Measurements from ENCODE around the gene POTEF. TPM values are rescaled to one million over a fixed set of nuclear protein-coding genes. Genes with fewer than 3 reads are reported as not detected.
"Not testable (repeated sequence)": the region's sequence is repeated elsewhere in the genome, so short reads cannot be mapped to it uniquely, and the experiment has no call there.

The POTEF gene
- total and polyA plus RNA-seq, 2 experiments from 2014 or later, result 1.1 to 3.0 TPM

DNA sequence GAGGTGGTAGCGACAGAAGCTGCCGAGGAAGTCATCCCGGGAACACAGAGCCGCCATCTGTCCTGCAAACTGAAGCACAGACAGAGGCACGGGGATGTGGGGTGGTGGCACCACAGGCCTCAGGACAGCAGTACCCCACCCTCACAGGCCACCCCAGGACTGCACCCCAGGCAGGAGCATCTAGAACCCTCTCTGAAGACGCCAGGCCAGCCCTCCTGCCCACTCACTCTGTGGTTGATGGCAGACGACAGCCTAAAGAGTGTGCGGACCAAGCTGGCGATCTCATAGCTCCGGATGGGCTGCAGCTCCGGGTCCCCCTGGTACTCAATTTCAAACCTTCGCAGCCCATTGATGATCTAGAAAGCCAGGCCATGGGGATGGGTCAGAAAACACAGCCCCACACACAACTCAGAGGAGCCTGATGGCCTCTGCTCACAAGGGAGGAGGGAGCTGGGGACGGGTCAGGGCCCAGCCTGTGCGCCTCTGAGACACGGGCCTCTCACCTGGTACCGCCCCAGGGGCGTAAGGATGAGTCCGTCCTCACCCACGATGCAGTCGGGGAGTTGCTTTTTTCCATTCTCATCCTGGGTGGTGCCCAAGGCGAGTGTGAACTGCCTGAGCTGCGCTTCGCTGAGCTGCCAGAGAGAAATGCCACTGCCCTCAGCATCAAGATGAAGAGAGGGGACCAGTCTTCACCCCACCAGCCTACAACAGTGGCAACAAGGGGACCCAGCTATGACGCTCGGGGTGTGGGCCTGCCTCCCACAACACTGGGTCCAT, 24.0 kb upstream of the POTEF start (continued):
- TF ChIP-seq, protein P1, sequence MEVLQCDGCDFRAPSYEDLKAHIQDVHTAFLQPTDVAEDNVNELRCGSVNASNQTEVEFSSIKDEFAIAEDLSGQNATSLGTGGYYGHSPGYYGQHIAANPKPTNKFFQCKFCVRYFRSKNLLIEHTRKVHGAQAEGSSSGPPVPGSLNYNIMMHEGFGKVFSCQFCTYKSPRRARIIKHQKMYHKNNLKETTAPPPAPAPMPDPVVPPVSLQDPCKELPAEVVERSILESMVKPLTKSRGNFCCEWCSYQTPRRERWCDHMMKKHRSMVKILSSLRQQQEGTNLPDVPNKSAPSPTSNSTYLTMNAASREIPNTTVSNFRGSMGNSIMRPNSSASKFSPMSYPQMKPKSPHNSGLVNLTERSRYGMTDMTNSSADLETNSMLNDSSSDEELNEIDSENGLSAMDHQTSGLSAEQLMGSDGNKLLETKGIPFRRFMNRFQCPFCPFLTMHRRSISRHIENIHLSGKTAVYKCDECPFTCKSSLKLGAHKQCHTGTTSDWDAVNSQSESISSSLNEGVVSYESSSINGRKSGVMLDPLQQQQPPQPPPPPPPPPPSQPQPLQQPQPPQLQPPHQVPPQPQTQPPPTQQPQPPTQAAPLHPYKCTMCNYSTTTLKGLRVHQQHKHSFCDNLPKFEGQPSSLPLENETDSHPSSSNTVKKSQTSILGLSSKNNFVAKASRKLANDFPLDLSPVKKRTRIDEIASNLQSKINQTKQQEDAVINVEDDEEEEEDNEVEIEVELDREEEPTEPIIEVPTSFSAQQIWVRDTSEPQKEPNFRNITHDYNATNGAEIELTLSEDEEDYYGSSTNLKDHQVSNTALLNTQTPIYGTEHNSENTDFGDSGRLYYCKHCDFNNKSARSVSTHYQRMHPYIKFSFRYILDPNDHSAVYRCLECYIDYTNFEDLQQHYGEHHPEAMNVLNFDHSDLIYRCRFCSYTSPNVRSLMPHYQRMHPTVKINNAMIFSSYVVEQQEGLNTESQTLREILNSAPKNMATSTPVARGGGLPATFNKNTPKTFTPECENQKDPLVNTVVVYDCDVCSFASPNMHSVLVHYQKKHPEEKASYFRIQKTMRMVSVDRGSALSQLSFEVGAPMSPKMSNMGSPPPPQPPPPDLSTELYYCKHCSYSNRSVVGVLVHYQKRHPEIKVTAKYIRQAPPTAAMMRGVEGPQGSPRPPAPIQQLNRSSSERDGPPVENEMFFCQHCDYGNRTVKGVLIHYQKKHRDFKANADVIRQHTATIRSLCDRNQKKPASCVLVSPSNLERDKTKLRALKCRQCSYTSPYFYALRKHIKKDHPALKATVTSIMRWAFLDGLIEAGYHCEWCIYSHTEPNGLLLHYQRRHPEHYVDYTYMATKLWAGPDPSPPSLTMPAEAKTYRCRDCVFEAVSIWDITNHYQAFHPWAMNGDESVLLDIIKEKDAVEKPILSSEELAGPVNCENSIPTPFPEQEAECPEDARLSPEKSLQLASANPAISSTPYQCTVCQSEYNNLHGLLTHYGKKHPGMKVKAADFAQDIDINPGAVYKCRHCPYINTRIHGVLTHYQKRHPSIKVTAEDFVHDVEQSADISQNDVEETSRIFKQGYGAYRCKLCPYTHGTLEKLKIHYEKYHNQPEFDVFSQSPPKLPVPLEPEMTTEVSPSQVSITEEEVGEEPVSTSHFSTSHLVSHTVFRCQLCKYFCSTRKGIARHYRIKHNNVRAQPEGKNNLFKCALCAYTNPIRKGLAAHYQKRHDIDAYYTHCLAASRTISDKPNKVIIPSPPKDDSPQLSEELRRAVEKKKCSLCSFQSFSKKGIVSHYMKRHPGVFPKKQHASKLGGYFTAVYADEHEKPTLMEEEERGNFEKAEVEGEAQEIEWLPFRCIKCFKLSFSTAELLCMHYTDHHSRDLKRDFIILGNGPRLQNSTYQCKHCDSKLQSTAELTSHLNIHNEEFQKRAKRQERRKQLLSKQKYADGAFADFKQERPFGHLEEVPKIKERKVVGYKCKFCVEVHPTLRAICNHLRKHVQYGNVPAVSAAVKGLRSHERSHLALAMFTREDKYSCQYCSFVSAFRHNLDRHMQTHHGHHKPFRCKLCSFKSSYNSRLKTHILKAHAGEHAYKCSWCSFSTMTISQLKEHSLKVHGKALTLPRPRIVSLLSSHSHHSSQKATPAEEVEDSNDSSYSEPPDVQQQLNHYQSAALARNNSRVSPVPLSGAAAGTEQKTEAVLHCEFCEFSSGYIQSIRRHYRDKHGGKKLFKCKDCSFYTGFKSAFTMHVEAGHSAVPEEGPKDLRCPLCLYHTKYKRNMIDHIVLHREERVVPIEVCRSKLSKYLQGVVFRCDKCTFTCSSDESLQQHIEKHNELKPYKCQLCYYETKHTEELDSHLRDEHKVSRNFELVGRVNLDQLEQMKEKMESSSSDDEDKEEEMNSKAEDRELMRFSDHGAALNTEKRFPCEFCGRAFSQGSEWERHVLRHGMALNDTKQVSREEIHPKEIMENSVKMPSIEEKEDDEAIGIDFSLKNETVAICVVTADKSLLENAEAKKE (CRISPR knock-in tag; IDR thresholded peaks at IDR 0.05), result no peak
- TF ChIP-seq NANOG (IDR thresholded peaks at IDR 0.05; ENCODE audit: borderline replicate concordance), result no peak
- no peak for TF ChIP-seq EZH2 (IDR thresholded peaks at IDR 0.05; ENCODE audit: low read depth, unreplicated experiment)
- no peak for TF ChIP-seq POLR2AphosphoS5 (IDR thresholded peaks at IDR 0.05; ENCODE audit: low read depth)

DNA sequence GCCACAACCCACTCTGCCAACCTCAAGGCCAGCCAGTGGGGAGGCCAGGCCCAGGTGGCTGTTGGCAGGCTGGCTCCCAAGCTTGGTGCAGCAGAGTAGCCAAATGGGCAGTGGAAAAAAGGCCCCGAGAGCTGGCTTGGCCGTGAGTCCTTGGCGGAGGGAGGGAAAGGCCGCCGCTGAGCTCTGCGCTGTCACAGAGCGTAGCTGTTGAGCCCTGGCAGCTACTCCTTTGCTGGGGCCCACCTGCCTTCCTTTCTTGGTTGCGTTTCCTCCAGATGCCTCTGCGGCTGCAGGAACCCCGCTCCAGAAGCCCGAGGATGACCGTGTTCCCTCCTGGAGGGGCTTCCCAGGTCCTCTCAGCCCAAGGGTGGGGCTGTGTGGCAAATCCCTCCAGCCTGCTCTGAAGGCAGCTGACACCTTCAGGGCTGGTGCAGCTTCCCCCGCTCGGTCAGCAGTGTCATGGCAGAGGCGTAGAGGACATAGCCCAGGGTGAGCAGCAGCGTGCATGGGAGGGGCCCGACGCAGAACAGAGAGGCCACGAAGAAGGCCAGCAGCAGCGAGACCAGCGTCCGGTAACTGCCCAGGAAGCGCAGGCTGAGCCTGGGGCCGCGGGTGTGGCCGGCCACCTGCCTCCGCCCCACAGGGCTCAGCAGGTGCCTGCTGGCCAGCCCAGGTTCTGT, 23.3 kb upstream of the POTEF start:
- H3K4me1 Mint-ChIP-seq; H4K20me1 ChIP-seq (replicated peaks; ENCODE audit: insufficient read depth); H3K9me2 ChIP-seq (ENCODE audit: insufficient read depth); H3K36me3 ChIP-seq (ENCODE audit: insufficient read depth); DNase-seq (ENCODE audit: low spot score); H3K9me3 Mint-ChIP-seq; H3K4me2 ChIP-seq; H2AFZ ChIP-seq; H3K4me3 Mint-ChIP-seq; H3K79me2 ChIP-seq (replicated peaks; ENCODE audit: insufficient read depth); H3K27me3 ChIP-seq (ENCODE audit: insufficient read depth); H3K4me1 ChIP-seq (ENCODE audit: insufficient read depth); H3F3A ChIP-seq (replicated peaks; ENCODE audit: low read depth); H3K27ac ChIP-seq (ENCODE audit: low read depth); H3K4me3 ChIP-seq; H3K27me3 Mint-ChIP-seq (ENCODE audit: insufficient read depth, low read depth, poor library complexity); H3K27ac Mint-ChIP-seq; ATAC-seq: not testable (repeated sequence)
- peaks cover 21% of the 10 kb centered on the region for H3K36me3 Mint-ChIP-seq (ENCODE audit: low read depth)

DNA sequence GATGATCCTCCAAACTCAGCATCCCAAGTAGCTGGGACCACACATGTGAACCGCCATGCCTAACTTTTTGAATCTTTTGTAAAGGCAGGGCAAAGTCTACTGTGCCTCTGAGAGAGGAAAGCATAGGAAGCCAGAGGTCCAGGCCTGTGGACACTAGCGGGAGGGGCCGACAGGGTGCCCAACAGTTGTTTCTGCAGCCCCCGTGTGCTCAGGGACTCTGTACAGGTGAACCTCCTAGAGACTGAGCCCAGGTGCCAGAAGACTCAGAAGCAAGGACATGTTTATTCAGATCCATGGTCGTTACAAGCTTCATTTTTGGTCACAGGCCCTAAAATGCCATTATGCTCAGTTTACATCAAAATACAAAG, 22.1 kb upstream of the POTEF start:
- not testable (repeated sequence) for H2AFZ ChIP-seq; H3K27me3 Mint-ChIP-seq (ENCODE audit: insufficient read depth, low read depth, poor library complexity); H3K9me2 ChIP-seq (ENCODE audit: insufficient read depth); H3K79me2 ChIP-seq (replicated peaks; ENCODE audit: insufficient read depth); H3K4me3 ChIP-seq; H3K27me3 ChIP-seq (ENCODE audit: insufficient read depth); H3K27ac Mint-ChIP-seq; H4K20me1 ChIP-seq (replicated peaks; ENCODE audit: insufficient read depth); H3K36me3 ChIP-seq (ENCODE audit: insufficient read depth); ATAC-seq; H3K4me2 ChIP-seq; DNase-seq (ENCODE audit: low spot score); H3K9me3 Mint-ChIP-seq; H3F3A ChIP-seq (replicated peaks; ENCODE audit: low read depth); H3K27ac ChIP-seq (ENCODE audit: low read depth); H3K4me1 Mint-ChIP-seq; H3K4me1 ChIP-seq (ENCODE audit: insufficient read depth); H3K4me3 Mint-ChIP-seq
- peaks cover 21% of the 10 kb centered on the region for H3K36me3 Mint-ChIP-seq (ENCODE audit: low read depth)
